MCF 10A (cell line): ENCODE data around the gene GSK3B. TPM values are rescaled to one million over a fixed set of nuclear protein-coding genes. Genes with fewer than 3 reads are reported as not detected.

ENCODE experiments used
- BruUV-seq: library from RNA; stranded (reverse); fragments of 400-500 nt; replicated peaks from 2 replicates; lab custom pipeline; 2021; lab: Mats Ljungman, UMichigan
- CTCF ChIA-PET: fragments of 300-600 bp; sonication (Branson Sonifier 250); formaldehyde crosslinking; extraction: SDS; loops from one replicate; lab custom pipeline; 2021; ENCODE audit warnings: antibody characterized with exemption, inconsistent platforms; lab: Yijun Ruan, JAX
- POLR2A ChIA-PET: fragments of 300-600, 350-650 bp; sonication (Branson Sonifier 250); formaldehyde crosslinking; extraction: SDS; loops from one replicate; lab custom pipeline; 2020; ENCODE audit warnings: antibody characterized with exemption, inconsistent platforms; lab: Yijun Ruan, JAX
- DNase-seq: peaks from one replicate; pipeline ENCODE4 v3.0.0-alpha.2; 2018; ENCODE audit not compliant: unreplicated experiment
- H3K27ac Mint-ChIP-seq: one replicate; pipeline ENCODE4 v1.8.0; 2022; ENCODE audit warnings: mild to moderate bottlenecking, low read depth, mixed read lengths; ENCODE audit not compliant: unreplicated experiment
- H3K27me3 Mint-ChIP-seq: one replicate; pipeline ENCODE4 v1.8.0; 2022; ENCODE audit warnings: mixed read lengths; ENCODE audit not compliant: insufficient read depth, unreplicated experiment
- H3K36me3 Mint-ChIP-seq: one replicate; pipeline ENCODE4 v1.8.0; 2022; ENCODE audit warnings: mild to moderate bottlenecking, moderate library complexity, mixed read lengths; ENCODE audit not compliant: insufficient read depth, unreplicated experiment
- H3K4me1 Mint-ChIP-seq: one replicate; pipeline ENCODE4 v1.8.0; 2022; ENCODE audit warnings: mixed read lengths; ENCODE audit not compliant: insufficient read depth, unreplicated experiment
- H3K4me3 Mint-ChIP-seq: one replicate; pipeline ENCODE4 v1.8.0; 2022; ENCODE audit warnings: mild to moderate bottlenecking, moderate library complexity, mixed read lengths; ENCODE audit not compliant: unreplicated experiment
- H3K9me3 Mint-ChIP-seq: one replicate; pipeline ENCODE4 v1.8.0; 2022; ENCODE audit warnings: mixed read lengths; ENCODE audit not compliant: unreplicated experiment
- intact Hi-C: fragments of 100-400 bp; cut with micrococcal nuclease; formaldehyde crosslinking; loops from 2 replicates; pipeline ENCODE4 v1.14.1; 2022
- total RNA-seq: library from RNA; stranded (reverse); gene quantifications from 2 replicates; pipeline ENCODE4 v1.2.3, GENCODE V29; 2022
- TF ChIP-seq, protein P1 (sequence below): fragments of 200-600 bp; IDR thresholded peaks from one replicate; pipeline ENCODE4 v1.8.0; 2022; ENCODE audit warnings: antibody characterized with exemption, mild to moderate bottlenecking; ENCODE audit not compliant: unreplicated experiment

The GSK3B gene
- total RNA-seq, 1 experiment from 2014 or later: 71.5 TPM

DNA sequence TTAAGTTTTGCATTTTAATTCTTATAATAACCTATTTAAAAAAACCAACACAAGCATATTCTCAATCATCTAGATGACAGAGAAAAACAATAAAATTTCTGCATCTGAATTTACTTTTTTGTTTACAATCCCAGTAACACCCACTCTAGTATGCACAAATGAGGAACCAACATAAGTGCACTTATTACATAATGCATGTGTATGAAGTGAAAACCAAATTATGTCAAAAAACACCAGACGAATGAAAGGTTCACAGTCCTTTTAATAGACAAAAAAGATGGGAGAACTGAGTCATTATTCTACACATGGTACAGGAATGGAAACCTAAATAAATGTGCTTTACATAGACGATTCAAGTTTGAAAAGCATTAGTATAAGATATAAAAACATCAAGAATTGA lies 220.6 kb downstream of the GSK3B start:
- no peak for DNase-seq
- Mint-ChIP-seq H3K36me3 (peaks cover 15% of the 10 kb centered on the region), H3K27me3 (no peaks in the 10 kb centered on the region), H3K9me3 (no peaks in the 10 kb centered on the region), H3K4me3 (no peak overlapping the region), H3K27ac (no peak overlapping the region), H3K4me1 (peaks cover 13% of the 10 kb centered on the region)
- CTCF ChIA-PET: interaction anchor here (0.6 to 0.8 kb wide), 3 partner anchors 35 to 42 kb away, joined by 3 to 4 read pairs (median 3); no protein-coding TSS in a partner anchor
- no TSS peak for BruUV-seq
- intact Hi-C loops: no loop called here
- POLR2A ChIA-PET: interaction anchor here (0.6 kb wide), 3 partner anchors 242 to 1542 kb away, joined by 3 read pairs; partner anchors contain the start of gene TIMMDC1
- TF ChIP-seq, protein P1, sequence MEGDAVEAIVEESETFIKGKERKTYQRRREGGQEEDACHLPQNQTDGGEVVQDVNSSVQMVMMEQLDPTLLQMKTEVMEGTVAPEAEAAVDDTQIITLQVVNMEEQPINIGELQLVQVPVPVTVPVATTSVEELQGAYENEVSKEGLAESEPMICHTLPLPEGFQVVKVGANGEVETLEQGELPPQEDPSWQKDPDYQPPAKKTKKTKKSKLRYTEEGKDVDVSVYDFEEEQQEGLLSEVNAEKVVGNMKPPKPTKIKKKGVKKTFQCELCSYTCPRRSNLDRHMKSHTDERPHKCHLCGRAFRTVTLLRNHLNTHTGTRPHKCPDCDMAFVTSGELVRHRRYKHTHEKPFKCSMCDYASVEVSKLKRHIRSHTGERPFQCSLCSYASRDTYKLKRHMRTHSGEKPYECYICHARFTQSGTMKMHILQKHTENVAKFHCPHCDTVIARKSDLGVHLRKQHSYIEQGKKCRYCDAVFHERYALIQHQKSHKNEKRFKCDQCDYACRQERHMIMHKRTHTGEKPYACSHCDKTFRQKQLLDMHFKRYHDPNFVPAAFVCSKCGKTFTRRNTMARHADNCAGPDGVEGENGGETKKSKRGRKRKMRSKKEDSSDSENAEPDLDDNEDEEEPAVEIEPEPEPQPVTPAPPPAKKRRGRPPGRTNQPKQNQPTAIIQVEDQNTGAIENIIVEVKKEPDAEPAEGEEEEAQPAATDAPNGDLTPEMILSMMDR: no peak

DNA sequence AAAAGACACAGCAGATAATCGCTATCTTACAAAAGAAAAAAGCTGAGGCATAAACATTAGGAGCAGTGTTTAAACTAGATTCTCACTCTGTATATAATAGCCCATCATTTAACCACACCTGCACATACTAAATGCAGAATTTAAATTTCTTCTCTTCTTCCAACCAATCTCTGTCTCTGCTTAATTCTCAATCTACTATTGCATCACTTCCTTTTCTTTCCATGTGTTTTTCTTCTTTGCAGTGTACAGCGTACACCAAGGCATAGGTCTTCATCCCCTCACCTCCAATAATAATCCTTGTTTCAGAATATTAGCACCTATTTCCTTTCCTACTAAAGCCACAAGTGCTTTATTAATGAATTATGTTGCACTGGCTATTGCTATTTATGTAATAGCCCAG lies 221.5 kb downstream of the GSK3B start:
- ChIA-PET POLR2A (no interaction called here), CTCF (no interaction called here)
- TF ChIP-seq, protein P1: no peak

DNA sequence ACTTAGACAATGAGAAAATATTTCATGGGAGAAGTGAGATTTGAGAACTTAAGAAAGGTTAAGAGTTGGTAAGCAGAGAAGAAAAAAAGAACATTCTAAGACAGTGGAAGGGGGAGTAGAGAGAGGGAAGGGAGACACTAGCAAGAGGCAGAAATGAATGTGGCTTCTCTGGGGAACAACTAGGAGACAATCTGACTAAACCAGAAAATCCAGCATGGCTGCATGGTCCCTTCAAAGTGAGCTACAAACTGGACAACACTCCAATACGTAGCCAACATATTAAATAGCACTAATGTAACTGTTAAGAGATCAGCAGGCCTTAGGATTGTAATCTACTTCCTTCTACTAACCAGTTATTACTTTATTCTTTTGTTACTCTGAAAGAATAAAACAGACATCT lies 222.7 kb downstream of the GSK3B start:
- ChIA-PET POLR2A (interaction anchor here (0.6 kb wide), 1 partner anchor 8 kb away, joined by 3 read pairs; no protein-coding TSS in a partner anchor), CTCF (no interaction called here)
- no TSS peak for BruUV-seq

More for the DNA sequence above, 221.5 kb downstream of the GSK3B start:
- Mint-ChIP-seq H3K27ac (no peak overlapping the region), H3K27me3 (no peaks in the 10 kb centered on the region), H3K36me3 (peaks cover 7% of the 10 kb centered on the region), H3K9me3 (no peaks in the 10 kb centered on the region), H3K4me1 (peaks cover 16% of the 10 kb centered on the region), H3K4me3 (no peak overlapping the region)
- no TSS peak for BruUV-seq
- no peak for DNase-seq
- intact Hi-C loops: no loop called here

DNA sequence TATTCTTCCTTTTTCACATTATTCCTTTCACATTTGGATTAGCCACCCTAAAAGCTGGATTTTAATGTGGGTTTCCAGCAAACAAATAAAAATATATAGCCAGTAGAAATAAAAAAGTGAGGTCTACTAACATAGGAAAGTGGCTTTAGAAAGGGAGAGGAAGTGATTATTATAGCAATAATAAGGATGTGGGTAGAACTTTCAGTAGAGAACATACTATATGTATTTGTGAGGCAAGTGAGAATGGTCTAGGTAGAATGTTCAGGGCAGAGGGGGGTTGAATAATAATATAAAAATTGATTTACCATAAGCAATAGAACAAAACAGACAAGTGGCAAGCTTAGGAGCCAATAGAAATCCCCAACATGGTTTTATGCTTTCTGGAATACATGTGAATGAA lies 223.7 kb downstream of the GSK3B start:
- H3K27me3 Mint-ChIP-seq: no peaks in the 10 kb centered on the region
- H3K4me3 Mint-ChIP-seq: no peak overlapping the region
- no TSS peak for BruUV-seq
- CTCF ChIA-PET: interaction anchor here (0.7 to 1.3 kb wide), 2 partner anchors 11 to 21 kb away, joined by 3 to 5 read pairs; no protein-coding TSS in a partner anchor
- no peak for DNase-seq
- POLR2A ChIA-PET: interaction anchor here (1.2 kb wide), 1 partner anchor 11 kb away, joined by 3 read pairs; no protein-coding TSS in a partner anchor
- H3K36me3 Mint-ChIP-seq: peaks cover 22% of the 10 kb centered on the region
- TF ChIP-seq, protein P1: no peak
- H3K9me3 Mint-ChIP-seq: no peaks in the 10 kb centered on the region
- H3K4me1 Mint-ChIP-seq: peaks cover 18% of the 10 kb centered on the region
- intact Hi-C loops: no loop called here
- H3K27ac Mint-ChIP-seq: no peak overlapping the region

More for the DNA sequence above, 222.7 kb downstream of the GSK3B start:
- Mint-ChIP-seq H3K4me1 (peaks cover 18% of the 10 kb centered on the region), H3K27ac (peak overlapping the region; percentile 4), H3K27me3 (no peaks in the 10 kb centered on the region), H3K4me3 (no peak overlapping the region), H3K36me3 (peaks cover 17% of the 10 kb centered on the region), H3K9me3 (no peaks in the 10 kb centered on the region)
- intact Hi-C loops: no loop called here
- TF ChIP-seq, protein P1: no peak
- no peak for DNase-seq
